Activated CD4-positive, alpha-beta T cell treated with anti-CD3 and anti-CD28 coated beads, Interleukin-2, Interleukin-4, amounts not matched to agents 100 ng/mL and 50 ng/mL, durations not matched to agents 16 hours and 8 hours (primary cell): ENCODE results near the gene SELENOM.
"Not testable (repeated sequence)": the region's sequence is repeated elsewhere in the genome, so short reads cannot be mapped to it uniquely, and the experiment has no call there.

ENCODE experiments used
- DNase-seq: peaks from one replicate; pipeline ENCODE4 v3.0.0-alpha.2; 2020; ENCODE audit warnings: low spot score

The SELENOM gene

DNA sequence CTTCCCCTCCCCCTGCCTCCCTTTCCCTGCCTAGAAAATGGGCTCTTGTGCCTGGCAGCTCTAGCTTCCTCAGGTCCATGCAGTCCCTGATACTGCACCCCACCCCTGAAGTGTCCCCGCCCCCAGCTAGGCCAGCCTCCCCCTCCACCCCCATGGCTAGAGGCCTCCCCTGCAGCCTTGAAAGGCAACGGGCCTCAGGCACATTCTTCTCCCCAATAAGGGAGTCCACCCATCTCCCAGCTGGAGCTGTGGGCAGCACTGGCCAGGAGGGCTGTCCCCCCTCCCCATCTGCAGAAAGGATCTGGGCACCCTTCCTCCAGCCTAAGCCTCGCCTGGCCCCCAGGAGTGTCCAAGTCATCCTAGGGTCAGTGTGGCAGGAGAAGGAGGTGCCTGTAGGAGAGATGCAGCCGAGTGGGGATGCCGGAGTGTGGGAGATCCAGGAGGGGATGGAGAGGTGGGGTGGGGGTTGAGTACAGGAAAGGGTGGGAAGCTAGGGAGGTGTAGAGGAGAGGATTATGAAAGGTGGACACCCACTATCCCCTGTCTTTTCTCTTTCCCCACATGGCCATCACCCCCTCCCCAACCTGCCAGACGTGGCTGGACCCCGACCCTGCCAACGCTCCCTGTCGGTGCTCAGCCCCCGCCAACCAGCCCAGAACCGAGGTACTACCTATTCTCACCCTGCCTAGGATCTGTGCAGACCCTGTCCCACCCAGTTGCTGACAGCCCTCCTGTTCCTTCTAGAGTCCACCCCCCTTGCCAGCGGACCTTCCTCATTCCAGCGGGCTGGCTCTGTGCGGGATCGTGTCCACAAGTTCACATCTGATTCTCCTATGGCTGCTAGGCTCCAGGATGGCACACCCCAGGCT lies 16.9 kb downstream of the SELENOM start:
- DNase-seq: no peak

DNA sequence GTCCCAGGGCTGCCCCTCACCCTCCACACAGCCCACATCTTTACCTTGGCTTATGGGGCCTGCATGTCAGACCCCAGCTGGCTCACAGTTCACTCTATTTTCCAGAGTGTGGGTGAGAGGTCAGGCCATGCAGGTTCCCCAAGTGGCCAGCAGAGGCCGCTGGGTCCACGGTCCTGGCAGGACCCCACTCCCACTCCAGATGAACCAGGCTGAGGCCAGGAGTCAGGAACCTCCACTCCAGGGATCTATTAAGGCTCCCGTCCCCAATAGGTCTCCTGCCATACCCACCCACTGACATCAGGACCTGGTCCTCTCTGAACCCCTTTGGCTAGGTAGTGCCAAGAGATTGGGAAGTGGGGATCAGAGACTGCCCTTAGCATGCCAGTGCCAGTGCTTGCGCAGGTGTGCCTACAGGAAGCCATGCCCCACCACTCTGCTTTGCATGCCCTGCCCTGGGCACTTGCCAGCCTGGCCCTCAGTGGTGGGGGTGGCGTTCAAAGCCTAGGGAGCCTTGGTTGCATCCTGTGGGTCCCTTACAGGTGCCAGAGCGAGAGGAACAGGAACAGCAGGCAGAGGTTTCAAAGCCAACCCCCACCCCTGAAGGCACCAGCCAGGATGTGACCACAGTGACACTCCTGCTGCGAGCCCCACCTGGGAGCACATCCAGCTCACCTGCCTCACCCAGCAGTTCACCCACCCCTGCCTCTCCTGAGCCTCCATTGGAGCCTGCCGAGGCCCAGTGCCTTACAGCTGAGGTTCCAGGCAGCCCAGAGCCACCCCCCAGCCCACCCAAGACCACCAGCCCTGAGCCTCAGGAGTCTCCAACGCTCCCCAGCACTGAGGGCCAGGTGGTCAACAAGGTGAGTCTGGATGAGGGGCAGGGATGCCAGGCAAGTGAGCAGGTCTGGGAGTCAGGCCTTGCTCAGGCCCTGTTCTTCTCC lies 17.9 kb downstream of the SELENOM start:
- peak; percentile 37 for DNase-seq

DNA sequence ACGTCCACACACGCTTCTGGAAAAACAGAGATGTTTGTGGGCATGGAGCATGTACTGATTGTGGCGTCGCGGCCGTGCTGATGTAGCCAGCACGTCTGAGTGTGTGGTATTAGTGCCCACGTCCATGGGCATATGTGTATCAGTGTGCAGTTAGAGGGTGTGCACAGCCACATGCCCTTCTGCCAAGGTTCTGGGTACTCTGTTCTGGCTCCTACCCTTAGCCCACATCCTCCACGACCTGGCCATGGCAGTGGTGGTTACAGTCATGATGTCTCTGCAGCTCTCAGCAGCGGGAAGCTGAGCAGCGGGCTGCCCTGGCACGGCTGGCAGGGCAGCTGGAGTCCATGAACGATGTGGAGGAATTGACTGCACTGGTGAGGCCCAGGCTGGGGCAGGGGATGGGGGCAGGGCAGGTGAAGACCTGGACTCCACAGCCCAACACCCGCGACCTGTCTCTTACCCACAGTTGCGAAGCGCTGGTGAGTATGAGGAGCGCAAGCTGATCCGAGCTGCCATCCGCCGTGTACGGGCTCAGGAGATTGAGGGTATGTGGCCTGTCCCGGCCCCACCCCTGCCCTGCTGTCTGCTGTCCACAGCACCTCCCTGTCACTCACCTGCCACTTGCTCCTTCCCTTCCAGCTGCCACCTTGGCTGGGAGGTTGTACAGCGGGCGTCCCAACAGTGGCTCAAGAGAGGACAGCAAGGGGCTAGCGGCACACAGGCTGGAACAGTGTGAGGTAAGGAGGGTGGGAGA lies 19.0 kb downstream of the SELENOM start:
- DNase-seq: no peak

DNA sequence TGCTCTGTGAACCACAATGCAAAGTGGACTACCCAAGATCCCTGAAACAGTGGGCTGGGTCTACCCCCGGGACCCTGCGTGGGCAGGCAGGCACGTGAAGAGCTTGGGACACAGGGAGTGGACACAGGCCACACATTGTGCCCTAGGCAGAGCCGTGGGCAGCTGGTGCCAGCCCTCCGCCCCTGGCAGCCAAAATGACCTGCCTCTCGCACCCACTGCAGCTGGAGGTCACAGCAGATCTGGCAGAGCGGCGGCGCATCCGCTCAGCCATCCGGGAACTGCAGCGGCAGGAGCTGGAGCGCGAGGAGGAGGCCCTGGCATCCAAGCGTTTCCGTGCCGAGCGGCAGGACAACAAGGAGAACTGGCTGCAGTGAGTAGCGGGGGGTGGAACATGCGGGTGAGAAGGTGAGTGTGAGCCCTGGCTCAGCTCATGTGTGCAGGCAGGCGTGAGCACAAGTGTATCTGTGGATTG lies 19.6 kb downstream of the SELENOM start:
- DNase-seq: no peak

DNA sequence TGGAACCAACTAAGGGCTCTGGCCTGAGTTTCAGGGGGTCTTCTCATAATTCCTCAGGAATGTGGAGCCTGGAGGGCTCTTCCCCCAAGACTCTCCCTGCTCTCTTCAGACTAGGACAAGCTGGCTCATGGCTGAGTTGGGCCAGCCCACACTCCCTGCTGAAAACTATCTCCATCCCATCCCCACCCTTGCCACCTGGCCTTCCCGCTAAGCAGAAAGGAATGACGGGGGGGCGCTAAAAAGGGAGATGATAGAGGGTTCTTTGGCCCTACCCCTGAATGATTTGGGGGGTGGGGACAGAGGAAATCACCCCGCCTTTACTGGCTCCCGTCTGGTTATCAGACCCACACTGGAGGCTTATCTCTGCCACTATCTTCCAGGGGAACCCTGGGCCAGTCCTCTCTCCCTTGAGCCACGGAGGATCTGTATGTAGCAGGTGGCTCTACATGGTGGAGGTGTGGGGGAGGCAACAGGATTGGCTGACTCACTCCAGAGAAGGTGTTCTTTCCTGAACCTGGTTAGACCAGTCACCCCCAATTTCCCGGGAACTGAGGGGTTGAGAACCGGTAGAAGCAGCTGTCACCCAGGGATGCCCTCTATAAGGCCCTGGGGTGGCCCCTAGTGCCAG lies 20.6 kb downstream of the SELENOM start:
- DNase-seq: no peak

DNA sequence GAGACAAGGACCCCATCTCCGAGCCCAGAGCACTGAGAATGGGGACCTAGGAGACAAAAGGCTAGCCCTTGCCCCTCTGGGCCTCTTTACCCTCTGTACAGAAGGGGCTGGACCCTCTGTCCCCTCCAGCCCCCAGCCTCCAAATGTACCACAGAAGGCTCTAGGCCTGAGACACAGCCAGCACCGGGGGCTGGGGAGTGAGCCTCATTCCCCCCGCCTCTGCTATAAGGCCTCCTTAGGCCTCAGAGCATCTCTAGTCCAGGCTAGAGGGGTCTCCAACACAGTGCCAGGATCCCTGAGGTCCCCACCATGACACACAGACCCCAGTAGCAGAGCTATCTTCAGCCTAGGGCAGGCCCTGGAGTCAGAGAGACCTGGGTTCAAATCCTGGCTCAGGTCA lies 21.4 kb downstream of the SELENOM start:
- no peak for DNase-seq

DNA sequence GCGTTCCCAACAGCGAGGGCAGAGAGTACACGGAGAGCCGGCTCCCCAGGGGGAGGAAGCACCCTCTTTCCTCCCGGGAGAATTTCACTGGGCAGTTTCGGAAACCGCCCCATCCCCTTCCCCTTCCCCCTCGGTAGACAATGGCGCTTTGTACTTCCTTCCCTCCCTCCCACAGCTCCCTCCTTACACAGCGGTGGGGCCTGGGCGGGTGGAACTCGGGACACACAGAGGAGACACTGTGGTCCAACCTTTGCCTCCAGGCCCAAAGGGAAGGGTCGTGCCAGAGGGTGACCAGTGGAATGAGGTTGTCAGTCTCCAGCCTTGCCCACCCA lies 21.9 kb downstream of the SELENOM start:
- DNase-seq: no peak

DNA sequence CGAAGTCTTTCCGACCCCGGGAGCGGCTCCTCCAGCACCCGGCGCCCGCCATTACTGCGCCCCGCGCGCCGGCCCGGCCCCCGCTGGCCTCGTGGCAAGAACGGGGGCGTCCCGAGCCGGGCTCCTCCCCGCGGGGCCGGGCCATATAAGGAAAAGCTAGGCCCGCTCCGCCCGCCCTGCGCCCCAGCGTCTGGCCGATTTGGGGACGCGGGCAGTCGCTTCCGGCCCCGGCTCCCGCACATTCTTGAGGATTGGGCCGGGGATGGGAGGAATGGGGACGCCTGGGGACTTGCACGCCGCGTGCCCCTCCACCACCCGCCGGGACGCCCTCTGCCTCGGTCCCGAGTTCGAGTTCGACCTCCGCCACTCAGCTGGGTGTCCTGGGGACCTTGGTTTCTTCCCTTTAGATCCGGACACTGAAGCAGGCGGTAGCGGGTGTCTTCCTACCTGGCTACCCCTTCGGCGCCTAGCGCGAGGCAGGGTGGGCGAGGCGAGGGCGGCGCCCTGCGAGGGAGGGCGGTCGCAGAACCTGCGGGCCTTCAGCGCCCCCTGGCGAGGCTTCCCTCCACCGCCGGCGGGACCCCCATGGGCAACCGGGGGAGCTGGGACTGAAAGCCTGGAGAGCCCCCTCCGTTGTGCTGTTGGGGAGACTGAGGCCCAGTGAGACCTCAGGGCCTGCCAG lies 22.4 kb downstream of the SELENOM start:
- peak; percentile 87 for DNase-seq

DNA sequence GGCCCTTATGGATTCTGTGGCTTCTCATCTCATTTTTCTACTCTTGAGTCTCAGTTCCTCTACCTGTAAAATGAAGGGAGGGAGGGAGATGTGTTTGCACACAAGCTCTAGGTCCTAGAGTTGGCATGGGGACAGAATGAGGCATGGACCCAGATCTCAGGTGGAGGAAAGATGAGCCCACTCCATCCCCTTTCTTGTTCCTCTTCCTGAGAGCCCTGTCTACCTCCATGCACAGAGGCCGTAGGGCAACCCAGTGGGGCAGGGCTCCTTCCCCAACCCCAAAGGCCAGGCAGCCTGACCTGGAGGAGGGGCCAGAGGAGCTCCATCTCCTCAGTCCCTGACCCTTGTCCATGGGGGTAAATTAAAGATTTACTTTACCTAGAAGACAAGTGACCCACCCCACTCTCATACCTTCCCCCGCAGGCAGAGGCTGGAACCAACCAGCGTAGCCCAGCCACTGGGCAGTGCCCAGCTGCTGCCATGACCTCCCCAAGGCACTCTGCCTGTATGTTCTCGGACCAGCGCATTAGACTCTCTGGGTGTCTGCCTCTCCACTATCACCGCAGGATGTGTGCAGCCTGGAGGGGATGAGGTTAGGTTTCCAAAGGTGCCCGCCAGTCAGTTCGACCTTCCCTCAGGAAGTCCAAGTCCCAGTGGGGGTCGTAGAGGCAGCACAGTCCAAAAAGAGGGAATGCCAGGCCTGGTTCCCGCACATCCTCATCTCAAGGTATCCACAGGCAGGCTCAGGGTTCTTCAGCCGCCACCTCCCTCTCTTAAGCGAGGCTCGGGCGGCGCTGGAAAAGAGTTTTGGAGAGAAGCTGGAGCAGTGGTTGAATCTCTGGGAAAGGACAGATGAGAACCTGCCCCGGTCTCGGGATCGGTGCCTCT lies 23.2 kb downstream of the SELENOM start:
- no peak for DNase-seq

DNA sequence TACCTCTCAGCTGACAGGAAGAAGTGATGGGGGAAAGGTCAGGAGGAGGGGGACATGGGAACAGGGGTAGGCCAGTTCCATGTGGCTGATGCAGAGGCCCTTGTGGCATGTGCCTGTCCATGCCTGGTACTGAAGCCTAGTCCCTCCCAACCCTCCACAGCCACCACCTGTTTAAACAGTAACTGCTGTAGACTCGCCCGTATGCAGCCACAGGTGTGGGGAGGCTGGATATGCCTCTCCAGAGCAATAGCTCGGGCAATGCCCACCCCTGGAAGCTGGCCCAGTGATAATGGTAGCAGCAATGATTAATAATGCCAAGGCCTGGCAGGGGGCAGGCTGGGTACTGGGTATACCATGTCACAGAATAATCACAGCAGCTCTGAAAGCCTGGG lies 24.0 kb downstream of the SELENOM start:
- DNase-seq: no peak

DNA sequence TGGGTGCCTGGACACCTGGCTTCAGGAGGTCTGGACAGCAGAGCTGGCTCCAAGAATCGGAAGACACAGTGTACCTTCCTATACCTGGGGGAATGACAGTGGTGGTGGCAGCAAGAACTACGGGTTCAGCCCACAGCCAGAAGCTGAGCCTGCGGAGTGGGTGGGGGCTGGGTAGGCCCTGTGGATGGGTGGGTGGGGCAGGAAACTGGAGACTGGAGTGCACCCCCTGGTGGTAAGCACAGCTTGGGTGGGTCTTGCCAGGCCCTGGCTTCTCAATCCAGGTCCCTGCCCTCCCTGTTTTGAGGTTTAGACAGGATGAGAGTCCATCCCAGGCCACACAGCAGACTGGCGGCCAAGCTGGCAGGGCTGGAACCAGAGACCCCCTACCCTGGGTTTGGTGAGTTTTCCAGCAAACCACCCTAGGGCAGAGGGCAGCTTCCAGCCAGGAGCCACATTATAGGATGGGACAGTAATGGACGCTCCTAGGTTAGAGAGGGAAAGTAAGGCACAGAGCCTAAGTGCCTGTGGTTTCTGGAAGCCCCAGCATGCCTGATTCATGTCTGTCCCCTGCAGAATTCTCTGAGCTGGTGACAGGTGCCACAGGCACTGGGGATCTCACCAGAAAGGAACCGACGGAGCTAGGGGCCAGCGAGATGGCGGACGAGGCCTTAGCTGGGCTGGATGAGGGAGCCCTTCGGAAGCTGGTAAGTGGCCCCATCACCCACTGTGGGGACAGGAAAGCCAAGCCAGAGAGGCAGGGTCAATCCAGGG lies 24.6 kb downstream of the SELENOM start:
- DNase-seq: peak; percentile 40

DNA sequence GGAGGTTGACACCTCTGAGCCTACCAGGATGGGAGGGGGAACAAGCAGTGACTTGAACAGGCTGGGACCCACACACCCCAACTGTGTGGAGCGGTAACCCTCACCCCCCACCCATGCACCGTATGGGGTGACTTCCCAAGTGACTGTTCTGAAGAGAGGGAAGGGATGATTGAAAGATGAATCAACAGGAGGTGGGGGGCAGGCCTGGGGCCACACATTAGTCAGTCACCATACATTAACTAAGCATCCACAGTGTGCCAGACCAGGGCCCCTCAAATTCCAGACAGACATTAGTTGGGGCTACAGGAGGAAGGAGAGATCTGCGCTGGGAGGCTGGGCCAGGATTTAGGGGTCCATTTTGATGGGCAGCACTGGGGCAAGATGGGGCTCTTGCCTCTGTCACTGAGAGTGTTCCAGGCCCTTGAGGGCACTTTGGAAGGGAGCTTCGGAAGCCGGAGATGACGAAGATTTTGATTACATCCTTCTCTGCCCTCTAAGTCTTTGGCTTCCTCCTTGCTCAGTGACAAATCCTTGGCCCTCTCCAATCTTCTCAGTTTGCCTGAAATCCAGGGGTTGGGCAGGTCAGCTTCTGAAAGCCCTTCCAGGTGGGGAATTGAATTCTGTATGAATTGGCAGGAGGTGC lies 25.3 kb downstream of the SELENOM start:
- no peak for DNase-seq

DNA sequence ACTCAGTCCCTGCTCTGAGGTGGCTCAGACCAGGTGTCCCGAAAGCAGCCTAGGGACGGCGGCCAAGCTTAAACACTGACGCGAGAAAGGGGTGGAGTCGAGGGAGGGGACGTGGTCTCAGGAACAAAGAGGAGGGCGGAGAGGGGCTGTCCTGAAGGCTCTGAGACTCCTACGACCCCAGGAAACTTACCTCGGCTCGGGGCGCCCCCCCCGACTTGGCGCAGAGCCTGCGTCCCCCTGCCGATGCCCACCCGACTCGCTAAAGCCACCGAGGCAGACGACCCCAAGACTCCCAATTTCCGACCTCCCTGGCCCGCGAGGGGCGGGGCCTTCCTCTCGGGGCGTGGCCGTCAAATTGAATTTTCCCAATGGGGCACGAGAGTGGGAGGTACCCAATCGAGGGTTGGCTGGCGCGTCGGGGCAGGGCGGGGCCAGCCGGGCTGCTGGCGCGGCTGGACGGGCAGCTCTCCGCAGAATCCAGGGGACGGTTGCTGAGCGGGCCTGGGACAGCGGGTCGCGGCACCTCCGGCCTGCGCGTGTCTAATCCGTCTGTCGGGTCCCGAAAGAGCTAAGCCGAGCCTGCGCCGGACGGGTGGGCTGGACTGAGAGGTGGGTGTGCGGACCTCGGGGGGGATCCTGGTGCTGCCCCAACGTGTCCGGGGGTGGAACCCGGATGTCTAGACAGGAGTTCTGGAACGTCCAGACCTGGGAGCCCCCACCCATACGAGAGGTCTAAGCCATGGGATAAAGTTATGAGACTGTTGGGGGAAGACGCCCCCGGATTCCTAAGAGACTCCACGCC lies 26.3 kb downstream of the SELENOM start, which contains the start of gene SMTN:
Gene SMTN, plus strand, starts transcription at position 471 of the 802 bp plus-strand sequence. CDS start 1,941 bp downstream, outside the sequence.
- DNase-seq: peak; percentile 86

DNA sequence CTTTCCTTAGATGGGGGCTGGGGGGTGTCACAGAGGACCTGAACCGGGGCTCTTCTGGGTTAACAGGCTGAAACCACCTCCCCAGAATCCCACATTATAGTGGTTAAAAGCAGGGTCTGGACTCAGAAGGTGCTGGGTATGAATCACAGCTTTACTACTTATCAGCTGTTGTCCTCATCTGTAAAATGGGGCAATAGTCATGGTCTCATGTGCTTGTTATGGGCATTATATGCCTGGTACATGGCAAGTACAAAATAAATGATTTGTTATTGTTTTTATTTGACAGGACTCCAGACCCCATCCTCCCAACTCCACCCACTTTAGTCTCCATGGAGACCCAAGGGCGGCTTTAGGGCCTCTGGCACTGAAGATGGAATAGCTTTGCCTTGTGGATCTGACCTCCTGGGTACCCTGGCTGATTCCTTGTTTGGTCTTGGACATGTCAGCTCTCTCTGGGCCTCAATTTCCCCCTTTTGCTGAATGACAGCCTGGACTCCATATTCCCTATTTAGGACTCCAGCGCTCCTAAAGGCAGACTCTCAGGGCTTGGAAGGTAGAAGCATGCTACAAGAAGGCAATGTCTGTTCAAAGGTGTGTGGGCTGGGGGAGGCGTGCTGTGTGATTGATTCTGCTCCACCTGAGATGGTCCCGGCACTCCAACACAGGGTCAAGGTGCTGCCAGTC lies 27.1 kb downstream of the SELENOM start:
- DNase-seq: no peak

DNA sequence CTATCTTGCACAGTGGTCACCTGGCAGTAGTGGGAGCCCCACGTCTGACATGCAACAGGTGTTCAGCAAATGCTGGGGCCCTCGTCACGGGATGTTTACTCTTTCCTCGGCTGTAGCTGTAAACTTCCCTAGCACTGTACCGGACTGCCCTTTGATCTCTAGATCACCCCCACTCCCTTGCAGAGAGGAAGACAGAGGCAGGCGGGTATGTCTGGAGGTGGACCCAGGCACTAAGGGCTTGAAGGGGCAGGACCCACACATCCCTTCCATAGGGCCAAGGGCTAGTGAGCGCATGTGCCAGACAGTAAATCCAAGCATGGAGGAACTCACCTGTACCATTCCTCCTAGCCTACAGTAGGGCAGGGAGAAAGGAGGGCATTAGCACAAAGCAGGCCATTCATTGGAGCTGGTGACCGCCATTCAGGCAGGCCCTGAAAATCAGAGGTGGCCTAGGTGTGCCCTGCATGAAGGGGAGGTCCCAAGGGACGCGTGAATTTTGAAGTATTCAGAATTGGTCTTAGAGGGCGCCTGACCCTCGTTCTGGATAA lies 28.2 kb downstream of the SELENOM start:
- no peak for DNase-seq

DNA sequence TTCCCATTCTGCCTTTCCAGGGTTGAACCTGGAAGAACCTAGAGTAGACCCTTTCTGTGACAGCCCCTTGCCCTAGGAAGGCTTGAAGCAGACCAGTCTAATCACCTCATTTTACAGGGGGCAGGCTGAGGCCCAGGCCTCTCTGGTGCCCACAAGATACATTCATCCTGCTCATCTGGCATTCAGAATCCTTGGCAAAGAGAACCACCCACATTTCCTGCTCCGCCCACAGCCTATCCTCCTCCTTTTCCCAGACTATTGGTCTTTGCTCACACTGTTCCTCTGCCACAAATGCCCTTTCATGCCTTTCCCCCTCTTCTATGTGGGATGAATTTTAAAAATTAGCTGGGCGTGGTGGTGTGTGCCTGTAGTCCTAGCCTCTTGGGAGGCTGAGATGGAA lies 29.0 kb downstream of the SELENOM start:
- DNase-seq: not testable (repeated sequence)

DNA sequence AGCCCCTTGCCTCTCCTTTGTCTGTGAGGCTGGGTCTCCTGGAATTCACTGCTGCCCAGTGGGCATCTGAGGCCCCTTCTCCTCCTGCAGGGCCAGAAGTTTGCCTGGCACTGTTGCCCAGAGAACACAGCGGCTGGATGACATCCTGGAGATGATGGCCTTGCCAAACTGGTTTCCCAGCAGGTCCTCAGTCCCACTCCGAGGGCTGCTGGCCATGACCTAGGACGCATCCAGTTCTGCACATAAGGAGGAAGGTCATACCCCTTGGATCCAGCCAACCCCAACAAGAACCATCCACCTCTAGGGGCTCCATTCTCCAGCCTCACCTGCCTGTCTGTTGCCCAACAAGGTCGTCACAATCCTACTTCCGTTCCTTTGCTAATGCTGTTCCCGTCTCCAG lies 29.7 kb downstream of the SELENOM start:
- no peak for DNase-seq
